Measurements from ENCODE around the gene JAKMIP2.

The JAKMIP2 gene

DNA sequence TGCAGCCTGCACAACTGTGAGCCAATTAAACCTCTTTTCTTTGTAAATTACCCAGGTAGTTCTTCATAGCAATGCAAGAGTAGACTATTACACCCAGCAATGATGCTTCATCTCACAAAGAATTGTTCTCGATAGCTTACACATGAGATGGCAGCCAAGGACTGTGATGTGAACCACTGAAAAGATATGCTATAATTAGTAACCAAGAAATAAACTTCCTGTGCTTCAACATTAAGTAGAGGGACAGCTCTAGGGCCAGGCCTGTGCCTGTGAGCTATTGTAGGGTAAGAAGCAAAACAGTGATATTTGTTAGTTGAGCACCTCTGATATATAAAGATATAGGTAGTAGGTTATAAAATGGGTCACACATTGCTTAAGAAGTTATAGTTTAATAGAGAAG is 230.9 kb downstream of the JAKMIP2 start:
- DNase-seq = no peak

DNA sequence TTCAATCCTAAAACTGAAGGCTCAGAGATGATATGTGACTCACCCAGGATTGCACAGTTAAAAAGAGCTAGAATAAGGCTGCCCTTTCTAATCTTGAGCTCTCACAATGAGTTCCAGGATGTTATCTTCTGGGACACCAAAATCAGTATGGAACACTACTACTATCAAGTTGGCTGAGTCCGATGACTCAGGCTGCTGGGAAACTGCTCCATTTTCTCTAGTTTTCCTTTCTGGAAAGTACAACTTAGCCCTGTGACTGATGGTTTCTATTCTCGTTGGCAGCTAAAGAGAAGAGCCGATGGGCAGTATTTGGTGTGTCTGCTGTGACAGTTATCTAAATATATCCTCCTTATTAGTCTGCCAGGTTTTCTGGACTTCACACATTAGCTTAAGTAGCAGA is 234.8 kb downstream of the JAKMIP2 start:
- DNase-seq = no peak

DNA sequence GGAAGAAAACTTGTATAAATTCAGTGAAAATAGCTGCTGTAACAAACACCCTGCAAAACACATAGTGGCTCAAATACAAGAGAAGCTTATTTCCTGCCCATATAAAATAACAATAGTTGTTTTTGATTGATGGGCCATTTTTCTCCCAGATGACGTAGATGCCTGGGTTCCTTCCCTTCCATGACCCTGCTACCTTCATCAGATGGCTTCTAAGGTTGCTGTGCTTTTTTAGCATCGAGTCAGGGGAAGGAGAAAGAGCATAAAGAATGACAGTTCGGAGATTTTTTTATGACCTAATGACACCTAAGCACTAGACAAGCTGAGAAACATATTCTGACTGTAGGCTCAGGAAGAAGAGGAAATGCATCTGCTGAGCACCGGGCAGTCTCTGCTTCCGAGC is 238.0 kb downstream of the JAKMIP2 start:
- DNase-seq = no peak

DNA sequence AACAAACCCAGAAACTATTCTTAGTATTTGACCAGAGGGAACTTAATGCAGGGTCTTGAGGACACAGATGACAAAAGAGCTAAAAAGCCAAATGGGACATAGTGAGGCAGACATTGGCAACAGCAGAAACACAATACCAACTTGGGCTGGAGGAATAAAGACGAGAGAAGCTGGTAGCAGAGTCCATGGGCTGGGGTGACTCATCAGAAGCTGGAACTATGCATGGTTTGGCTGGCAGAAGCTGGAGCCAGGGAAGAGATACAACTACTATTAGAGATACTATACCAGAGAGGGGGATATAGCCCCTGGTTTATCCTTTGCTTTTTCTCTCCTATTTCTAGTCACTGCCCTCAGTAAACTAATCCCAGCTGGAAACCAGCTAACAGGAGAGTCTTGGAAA is 243.5 kb downstream of the JAKMIP2 start:
- peak; percentile 64 for DNase-seq

DNA sequence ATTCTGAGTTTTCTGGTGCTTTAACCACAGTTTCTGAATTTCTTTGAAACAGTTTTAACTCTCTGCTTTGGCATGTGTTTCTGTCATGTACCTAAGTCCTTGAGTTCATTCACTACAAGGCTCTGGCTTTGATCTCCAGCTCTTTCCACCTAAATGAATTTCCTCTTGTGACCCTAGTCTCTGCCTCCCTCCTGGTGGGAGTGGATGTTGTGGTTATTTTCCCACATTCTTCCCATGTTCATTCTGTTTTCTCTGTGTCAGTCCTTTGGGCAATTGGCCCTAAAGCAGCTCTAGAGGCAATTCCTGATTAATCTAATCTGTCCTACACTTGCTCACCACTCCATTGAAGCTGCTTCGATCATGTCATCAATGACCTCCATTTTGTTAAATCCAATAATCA is 244.3 kb downstream of the JAKMIP2 start:
- peak; percentile 73 for DNase-seq

All from kidney glomerular epithelial cell (primary cell).